G401.6 (cell line): ENCODE measurements around the gene INPP5K.
A peak's percentile ranks its signal among the peaks of the same experiment; 100 is the strongest.
"Not testable (repeated sequence)": the region's sequence is repeated elsewhere in the genome, so short reads cannot be mapped to it uniquely, and the experiment has no call there.

ENCODE experiments used
- FAIRE-seq: peaks from 2 replicates; lab custom pipeline; 2012; peaks lifted over from hg19 to GRCh38; lab: Jason Lieb, UNC

The INPP5K gene

DNA sequence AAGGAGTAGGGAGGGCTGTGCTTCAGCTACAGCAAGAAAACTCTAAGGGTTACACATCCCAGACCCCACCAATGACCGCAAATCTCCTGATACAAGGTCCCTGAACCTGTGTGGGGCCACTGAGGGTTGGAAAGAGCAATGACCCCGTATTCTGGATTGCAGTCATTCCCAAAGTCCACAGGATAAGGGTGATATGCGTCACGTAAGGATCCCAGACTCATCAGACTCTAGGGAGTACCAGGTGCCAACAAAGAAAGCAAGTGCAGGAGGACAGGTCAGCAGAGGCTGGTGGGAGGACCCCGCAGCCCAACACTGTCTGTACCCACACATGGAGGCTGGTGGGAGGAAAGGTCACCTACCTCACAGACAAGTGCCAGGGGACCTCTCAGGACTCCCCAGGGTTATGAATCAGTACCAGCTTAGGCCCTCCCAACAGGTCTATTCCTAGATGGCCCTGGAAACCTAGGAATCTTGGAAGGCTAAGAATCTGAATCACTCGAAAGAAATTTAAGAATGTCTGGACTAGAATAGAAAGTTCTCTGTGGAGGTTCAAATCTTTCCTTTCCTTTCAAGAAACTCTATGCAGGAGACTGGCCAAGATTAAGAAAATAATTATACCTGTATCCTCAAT is 30.0 kb upstream of the INPP5K start:
- FAIRE-seq = no peak

DNA sequence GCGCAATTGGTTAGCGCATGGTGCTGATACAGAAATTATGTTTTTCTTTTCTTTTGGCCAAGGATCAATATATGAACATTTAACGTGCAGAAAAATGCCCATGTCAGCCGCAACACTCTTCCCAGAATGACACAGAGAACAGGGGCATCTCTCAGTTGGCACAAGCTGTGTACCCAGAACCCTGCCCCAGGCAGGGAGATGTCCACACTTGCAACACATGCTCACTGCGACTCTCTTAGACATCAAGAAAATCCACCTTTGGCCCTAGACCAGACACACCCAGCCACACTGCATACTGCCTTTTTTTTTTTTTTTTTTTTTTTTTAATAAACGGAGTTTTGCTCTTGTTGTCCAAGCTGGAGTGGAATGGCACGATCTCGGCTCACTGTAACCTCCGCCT is 29.2 kb upstream of the INPP5K start:
- FAIRE-seq = no peak

DNA sequence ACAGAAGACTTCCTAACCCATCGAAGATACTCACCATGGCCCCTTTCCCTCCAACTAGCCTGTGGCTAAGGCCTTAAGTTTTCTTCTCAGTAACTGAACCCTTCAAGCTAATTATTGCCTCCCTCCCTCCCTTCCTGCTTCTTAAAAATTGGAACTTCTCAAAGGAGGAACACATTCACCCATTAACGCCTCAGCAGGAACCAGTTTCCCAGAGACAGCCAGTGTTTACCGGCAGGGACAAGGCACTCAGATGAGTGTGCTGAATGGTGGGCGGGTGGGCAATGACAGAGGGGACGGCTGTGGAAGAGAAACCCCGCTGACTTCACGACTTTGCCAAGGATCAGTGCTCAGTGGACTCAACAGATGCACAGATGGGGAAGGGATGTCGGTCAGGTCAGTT is 25.9 kb upstream of the INPP5K start:
- FAIRE-seq = no peak

DNA sequence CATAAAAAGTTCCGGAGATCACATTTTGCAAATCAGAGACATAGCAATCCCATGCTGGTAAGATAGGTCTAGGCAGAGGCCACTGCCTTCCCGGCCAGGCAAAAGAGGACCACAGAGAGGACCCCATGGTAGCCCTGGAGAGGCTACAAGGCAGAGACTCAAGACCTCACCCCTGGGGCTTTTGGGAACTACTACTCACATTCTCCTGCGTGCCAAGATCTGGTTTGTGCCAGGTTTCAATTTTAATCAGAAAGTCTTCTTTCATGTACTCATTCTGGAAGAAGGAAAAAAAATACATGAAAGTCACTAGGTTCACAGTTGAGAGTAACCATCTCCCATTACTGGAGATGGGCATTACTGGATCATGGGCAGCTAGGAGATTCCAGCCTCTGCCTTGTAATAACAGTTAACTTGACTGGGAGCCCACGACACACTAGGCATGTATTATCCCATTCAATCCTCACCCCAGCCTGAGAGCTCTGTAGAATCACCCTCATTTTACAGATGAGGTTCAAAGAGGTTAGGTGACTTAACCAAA is 25.0 kb upstream of the INPP5K start:
- FAIRE-seq = no peak

DNA sequence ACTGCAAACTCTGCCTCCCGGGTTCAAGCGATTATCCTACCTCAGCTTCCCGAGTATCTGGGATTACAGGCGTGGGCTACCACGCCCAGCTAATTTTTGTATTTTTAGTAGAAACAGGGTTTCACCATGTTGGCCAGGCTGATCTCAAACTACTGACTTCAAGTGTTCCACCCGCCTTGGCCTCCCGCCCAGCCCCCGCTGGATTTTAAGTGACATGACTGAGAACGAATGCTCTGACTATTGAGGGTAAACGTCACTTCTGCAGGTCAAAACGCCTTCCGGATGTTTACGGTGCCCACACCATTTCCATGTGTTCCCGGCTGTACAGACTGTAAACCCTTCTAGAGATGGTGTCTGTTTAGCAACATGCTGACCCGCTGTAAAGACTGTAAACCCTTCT is 23.4 kb upstream of the INPP5K start:
- no peak for FAIRE-seq

DNA sequence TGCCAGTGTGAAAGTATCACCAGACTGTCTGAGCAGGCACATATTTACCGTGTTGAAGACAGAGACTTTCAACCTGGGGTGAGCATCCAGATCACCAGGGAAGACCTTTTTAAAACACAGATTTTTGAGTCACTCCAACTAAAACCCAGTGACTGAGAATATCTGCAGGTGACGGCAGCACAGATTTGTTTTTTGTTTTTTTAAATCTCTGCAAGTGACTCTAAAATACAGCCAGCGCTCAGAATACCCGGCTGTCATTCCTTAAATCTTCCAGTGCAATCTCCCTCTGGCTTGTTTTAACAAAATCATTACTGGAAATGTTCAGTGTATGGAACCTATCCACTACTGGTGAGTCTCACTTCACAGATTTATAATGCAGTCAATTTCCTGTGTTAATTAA is 19.3 kb upstream of the INPP5K start:
- FAIRE-seq = no peak

DNA sequence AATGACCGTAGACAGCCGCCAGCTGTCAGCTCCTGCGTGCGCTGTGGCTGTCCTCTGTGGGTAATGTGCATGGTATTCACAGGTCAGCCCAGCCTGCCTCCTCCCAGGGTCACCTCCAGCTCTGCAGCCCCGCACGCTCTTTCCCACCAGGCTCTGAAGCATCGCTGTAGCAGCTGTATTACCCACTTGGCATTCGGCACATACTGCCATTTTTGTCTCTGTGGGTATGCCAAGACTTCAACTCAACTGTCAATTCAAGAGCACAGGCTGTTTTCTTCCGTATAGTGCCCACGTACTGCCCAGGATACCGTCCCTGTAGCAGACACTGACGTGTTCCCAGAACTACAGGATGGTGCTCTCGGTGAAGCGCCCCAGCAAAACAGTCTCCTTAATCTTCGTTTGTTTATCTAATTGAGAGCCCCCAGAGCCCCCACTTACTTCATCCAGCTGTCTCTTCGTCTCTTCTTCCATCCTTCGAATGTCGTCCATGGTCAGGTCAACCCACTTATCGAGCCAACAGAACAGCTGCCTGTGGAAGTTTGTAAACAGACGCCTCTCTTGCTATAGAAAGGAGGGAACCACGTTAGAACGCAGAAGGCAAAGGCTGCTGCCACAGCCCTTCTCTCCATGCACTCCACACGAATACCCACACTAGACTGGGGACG is 17.4 kb upstream of the INPP5K start:
- FAIRE-seq = no peak

DNA sequence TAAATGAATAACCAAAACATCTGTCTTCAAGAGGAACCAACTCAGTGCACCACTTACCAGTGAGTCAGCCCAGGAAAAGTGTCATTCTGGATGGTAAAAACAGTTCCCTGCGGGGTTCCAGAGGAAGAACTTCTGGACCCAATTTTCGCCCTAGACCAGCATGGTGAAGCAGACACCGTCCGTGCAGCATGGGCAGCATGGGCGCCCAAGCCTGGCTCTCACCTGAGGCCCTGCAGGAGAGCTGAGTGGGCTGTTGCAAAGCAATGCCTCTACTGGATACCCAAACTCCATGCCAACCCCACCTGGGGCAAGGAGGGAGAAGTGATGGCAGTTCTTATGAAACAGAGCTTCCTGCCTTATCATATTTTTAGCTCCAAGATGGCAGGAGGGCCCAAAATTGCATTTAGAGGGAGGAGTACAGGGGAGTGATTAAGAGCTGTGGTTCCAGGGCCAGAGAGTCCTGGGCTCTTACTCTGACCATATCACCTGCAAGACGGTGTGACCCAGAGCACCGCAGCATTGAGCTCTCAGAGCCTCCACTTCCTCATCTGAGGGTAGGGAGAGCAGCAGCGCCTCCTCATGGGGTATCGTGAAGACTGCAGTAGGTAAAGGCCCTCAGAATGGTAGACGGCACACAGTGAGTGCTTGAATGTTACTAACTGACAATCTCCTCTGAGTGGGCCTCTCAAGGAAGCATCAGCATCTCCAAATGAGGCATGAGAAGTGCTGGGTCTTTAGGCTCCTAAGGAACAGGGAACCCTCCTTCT is 16.6 kb upstream of the INPP5K start:
- FAIRE-seq = no peak

DNA sequence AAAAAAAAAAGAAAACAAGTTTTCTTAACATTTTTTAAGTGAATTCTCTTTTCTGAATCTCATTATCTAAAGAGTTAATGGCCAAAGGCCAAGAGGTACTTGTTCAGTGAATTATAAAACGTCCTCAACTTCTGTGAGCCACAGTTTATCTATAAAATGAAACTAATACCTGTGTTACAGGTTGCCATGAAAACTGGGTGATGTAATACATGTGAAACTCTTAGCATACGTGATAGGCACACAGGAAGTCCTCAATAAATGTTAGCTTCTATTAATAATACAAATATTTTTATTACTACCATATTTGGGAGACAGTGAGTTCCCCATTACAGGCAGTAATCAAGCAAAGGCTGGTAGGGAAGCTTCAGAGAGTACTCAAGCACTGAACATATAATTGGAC is 13.5 kb upstream of the INPP5K start:
- no peak for FAIRE-seq

DNA sequence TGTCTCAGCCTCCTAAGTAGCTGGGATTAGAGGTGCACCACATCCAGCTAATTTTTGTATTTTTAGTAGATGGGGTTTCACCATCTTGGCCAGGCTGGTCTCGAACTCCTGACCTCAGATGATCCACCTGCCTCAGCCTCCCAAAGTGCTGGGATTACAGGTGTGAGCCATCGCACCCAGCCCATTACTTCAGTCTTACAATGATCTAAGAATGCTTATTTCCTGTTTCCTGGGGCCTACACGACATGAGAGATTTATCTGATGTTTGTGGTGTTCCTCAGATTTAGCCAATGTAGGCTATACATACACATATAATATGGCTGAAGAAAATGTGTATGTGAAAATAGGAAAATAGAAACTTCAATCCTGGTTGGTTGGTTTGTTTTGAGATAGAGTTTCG is 10.5 kb upstream of the INPP5K start:
- FAIRE-seq = not testable (repeated sequence)

DNA sequence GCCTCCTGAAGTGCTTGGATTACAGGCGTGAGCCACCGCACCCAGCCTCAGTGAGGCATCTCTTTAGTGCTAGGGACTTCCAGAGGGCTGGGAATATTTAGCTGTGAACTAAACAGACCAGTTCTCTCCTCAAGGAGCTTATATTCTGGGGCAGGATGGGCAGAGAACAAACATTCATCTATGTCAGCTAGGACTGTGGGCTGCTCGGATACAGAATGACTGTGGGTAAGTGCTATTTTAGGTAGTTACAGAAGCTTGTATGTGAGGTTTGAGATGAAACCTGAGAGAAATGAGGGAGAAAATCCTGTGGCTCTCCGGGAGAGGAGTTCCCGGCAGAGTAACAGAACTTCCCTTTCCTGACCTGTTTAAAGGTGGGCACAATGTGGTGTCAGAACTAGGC is 6.2 kb upstream of the INPP5K start:
- FAIRE-seq = no peak

DNA sequence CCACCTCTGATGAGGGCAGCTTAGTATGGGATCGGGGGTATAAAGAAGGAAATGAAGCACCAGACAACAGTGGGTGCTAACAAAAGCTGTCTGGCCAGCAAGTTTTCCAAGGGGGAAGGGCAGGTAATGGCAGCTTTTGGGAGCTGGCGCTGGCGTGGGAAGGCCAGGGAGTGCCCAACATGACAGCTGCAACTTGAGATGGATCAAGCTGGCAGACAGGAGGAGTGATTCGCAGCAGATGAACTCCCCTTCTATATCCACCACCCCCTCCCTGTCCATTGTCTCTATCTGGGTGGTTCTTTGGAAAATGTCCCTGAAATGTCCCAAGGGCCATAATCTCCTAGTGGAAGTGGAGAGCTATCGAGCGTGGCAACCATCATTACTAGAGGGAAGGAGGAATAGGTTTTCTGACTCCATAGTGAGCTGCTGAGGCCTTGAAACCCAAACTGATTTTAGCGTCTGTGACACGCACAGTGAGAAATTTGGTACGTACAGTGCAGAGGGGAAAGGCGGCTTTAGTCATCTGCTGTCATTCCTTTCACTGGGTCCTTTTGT is 4.8 kb upstream of the INPP5K start:
- FAIRE-seq = no peak

DNA sequence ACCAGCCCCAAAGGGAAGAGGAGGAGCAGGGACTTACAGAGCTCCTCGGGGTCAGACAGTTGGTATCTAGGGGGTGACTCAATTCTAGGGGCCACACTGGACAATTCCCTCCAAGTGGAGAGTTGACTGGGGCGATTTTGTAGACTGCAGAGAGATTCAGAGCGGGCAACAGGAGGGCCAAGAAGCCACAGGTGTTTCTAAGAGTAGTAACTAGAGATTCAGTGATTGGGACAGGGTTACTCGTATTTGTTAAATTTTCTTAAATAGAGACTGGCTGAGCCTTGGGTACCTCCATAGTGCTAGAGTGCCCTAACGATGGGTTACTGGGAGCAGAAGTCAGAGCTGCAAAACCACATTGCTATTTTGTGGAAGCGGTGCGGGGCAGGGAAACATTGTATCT is 3.3 kb upstream of the INPP5K start:
- no peak for FAIRE-seq

DNA sequence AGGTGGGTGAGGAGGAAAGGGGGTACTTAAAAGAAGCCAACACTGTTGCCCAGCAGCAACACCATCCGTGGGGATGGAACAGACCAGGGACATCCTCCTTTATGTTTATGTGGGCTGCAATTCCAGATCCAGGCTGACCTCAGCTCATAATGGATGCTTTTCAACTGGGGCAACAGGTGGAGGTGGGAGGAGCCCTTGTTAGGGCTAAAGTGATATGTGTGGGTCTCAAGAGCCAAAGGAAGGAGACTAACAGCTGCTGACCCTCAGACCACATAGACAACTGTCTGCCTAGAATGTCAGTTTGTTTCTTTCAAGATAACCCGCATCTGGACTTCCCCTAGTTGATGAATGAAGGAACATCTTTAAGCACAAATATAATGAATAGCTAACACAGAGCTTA is 2.0 kb upstream of the INPP5K start:
- no peak for FAIRE-seq

DNA sequence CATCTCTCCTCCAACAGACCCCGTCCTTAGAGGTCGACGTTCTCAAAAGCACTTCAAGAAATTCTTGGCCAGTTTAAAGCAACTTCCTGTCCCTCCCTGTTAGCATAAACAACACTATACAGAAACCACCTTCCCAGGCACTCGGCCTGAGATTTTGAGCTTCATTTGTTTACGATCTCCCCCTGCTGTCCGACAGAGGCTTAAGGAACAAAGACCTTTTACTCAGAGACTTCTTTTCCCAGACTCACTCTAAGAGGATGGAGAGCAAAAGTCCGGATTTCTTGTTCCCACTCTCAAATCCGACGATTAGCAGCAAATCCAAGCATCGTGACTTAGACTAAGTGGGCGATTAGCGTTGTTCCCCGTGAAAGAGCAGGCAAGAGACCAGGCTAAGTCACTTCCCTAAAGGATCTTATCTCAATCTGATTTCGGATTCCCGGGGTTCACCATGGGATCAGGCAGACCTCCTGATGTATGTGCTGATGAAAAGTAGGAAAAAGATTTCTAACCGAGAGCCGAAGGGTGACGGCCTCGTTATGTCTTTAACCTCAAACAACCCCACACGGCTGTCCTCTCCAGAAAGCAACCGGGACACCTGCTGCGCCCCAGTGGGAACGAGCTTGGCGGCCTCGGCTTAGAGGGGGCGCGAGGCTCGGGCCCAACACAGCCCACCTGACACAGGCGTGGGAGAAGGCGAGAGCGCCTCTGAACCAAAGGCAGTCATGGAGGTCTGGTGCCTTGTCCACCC is 598 bp downstream of the INPP5K start:
- FAIRE-seq = peak; percentile 98

DNA sequence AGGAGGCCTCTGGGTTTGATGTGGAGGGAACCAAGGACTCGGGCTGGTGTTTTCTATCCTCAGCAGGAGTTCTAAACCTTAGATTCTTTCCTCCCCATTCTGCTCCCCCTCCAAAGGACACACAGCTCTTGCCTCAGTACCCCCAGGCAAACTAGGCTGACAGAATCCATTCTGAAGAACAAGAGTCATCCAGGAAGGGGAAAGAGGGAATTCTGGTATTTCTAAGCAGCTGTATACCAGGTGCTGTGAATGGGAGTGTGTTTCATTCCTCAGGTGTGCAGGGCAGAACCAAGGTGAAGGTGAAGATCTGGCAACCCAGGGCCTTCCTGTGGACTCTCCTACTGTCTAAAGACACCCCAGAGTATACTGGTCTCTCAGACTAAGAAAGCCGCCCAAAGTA is 4.1 kb downstream of the INPP5K start:
- no peak for FAIRE-seq

DNA sequence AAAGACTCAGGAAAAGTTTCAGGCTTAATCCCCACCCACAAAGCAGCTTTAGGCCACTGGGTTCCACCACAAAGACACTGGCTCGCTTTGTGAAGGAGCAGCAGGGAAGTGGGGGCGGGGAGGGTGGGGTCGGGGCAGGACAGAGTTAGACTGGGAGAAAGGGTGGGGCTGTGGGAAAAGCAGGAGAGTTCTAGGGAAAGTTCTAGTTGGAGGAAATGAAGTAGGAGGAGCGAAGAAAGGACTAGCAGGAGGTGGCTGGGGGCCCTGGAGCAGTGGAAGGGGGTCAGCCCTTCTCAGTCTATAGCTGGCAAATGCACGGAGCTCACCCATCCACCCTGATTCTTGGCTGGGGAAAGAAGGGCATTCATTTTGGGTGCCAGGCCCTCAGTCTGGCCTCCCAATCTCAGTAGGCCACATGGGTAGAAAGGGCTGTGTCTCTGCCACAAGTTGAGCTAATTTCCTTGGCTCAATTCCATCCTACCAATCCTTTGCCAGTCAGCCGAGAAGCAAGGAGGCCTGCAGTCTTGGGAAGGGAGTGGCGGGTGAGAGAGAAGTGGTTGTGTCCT is 4.6 kb downstream of the INPP5K start:
- FAIRE-seq = no peak

DNA sequence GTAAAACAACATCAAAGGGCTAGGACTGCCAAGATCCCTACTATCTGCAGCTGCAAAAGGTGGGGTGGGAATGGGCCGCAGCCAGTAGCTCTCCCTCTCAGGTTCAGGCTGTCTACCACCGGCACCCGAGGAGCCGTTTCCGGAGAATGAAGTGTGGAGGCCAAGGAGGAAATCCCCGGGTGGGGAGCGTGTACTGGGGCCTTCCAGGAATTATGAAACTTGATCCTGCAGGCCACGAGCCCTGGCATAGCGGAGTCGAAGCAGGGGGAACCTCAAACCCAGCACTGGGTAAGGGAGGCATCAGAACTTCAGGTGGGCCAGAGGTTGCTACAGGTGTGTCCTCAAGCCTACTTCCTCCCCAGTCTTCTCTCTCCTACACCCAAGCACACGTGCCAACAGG is 5.1 kb downstream of the INPP5K start:
- no peak for FAIRE-seq

DNA sequence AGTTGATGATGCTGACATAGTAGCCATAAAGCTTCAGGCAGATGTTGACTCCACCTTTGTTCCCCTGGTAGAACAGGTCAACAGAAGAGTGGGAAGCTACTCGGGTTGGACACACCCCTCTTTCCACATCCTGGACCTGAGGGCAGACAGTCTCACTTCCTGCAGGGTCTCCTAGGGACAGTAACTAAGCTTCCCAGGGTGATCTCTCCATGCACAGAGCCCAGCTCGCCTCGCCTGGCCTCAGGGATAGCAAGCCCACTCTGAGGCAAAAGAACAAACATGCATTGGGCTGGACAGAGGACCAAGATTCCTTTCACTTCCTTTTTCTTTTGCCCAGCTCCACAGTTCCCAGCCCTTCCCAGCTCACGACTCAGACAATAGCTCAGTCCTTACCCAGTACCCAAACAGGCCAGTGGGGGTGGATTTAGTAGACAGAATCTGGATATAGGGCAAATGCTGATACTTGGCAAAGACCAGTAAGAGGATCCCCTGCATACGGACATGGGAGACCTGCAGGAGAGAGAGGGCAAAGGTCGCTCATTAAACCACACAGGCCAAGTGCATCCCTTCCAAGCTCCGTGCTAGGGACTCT is 7.0 kb downstream of the INPP5K start:
- no peak for FAIRE-seq

DNA sequence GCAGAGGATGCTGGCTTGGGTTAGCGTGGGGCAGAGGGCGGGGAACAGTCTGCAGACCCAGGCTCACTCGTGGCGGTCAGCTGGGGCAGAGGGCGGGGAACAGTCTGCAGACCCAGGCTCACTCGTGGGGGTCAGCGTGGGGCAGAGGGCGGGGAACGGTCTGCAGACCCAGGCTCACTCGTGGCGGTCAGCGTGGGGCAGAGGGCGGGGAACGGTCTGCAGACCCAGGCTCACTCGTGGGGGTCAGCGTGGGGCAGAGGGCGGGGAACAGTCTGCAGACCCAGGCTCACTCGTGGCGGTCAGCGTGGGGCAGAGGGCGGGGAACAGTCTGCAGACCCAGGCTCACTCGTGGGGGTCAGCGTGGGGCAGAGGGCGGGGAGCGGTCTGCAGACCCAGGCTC is 7.7 kb downstream of the INPP5K start:
- not testable (repeated sequence) for FAIRE-seq

DNA sequence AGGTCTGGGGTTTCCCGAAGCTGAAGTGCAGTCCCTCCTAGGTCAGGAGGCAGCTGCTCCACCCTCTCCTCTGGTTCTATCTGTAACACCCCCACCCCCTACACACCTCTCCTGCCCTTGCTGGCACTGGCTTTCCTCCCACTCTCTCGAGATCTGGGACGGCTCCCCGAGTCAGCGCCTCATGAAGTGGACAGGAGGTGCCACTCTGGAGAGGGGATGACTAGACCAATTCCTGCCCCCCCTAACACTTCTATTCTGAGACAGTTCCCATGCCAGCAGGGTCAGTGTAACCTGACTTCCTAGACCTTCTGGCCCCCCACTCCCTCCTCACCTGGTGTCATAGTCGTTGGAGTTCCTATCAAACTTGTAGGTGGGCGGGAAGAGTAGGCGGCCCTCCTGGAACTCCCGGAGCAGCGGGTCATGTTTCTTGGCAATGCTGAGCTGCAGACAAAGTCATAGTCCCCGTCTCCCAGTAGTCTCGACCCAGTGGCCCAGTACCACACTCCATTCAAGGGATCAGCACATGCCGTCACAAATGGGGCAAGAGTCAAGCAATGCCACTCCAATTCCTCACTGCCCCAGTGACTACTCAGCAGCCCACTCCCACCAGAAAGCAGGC is 9.7 kb downstream of the INPP5K start:
- no peak for FAIRE-seq
